Pancreas (tissue), 10 donors: ENCODE results near the gene SLIT3. TPM values are rescaled to one million over a fixed set of nuclear protein-coding genes. Genes with fewer than 3 reads are reported as not detected.

ENCODE experiments used
- ATAC-seq, 4 donors: fragments of 200-7000 bp; cut with Tn5 transposase; one replicate each; pipeline versions ENCODE4 v1.8.0 to v1.9.1; 2020; ENCODE audit warnings: mild to moderate bottlenecking in 4 of 4, moderate library complexity in 4 of 4
- DNase-seq, 6 donors: peaks; one replicate each; pipeline ENCODE4 v3.0.0-alpha.2; 2020
- FAIRE-seq: peaks from 2 replicates; lab custom pipeline; 2012; peaks lifted over from hg19 to GRCh38; lab: Jason Lieb, UNC
- H3K27ac ChIP-seq, 4 donors: fragments of 200-600 bp; sonication (generic); 1 replicate in 3 of 4; 2 replicates in 1 of 4; pipeline versions ENCODE4 v1.5.0 to v1.8.0; 2020
- H3K27me3 ChIP-seq, 4 donors: fragments of 200-600 bp; one replicate each; pipeline ENCODE4 v1.8.0; 2021
- H3K36me3 ChIP-seq, 3 donors: fragments of 200-600 bp; sonication (generic) in 1 of 3; one replicate each; pipeline versions ENCODE4 v1.5.0 to v1.8.0; 2020 to 2021
- H3K4me1 ChIP-seq, 3 donors: fragments of 200-600 bp; one replicate each; pipeline ENCODE4 v1.8.0; 2021
- H3K4me3 ChIP-seq, 4 donors: fragments of 200-600 bp; sonication (generic) in 2 of 4; one replicate each; pipeline versions ENCODE4 v1.5.0 to v1.8.0; 2020 to 2021
- H3K9me3 ChIP-seq, 4 donors: fragments of 200-600 bp; one replicate each; pipeline ENCODE4 v1.8.0; 2021
- CTCF ChIP-seq, 4 donors: fragments of 200-600 bp; sonication (generic) in 3 of 4; IDR thresholded peaks; one replicate each; pipeline versions ENCODE4 v1.5.0 to v1.8.0; 2021; ENCODE audit warnings: antibody characterized with exemption in 4 of 4
- WGBS, 2 donors: extraction: QIAGEN DNeasy Blood & Tissue Kit; methylation state at CpG; one replicate each; pipeline ENCODE4 v1.1.7; 2013; 5-methylcytosine and 5-hydroxymethylcytosine counted together
- intact Hi-C, 3 donors: fragments of 100-400 bp; cut with DNase I; formaldehyde crosslinking; loops; one replicate each; pipeline versions ENCODE4 v1.11.1 to v1.14.2; 2022
- polyA plus RNA-seq, 2 donors: library from polyadenylated mRNA; stranded (reverse); fragments of 200-250 nt; gene quantifications; one replicate each; pipeline ENCODE4 v1.2.3, GENCODE V29; 2013
- total RNA-seq, 6 donors: library from RNA; stranded (reverse); fragmentation: NEBNext Ultra II Directional in 4 of 6; extraction: Animal tissue kit (Norgen Biotek cat#: 25700) in 4 of 6; gene quantifications; one replicate each; pipeline versions ENCODE4 v1.2.1 to v1.2.4, GENCODE V29; 2021 to 2023
- donor health status: healthy with polysubstance abuse.
- donor health status: DM: no; HTN: no; CAD: no; lungs with moderate emphysema.
- donor health status: DM: no; HTN: no; CAD: no.
- donor health status: control.
- donor health status: control.
- donor health status: Bipolar disorder and iron deficiency.
- donor health status: DM: yes; HTN: yes; CAD: no.
- donor health status: DM: no; HTN: no; CAD: no.
- donor health status: DM: no; HTN: no; CAD: no.
- donor health status: DM: yes; HTN: yes; CAD: no.

SLIT3 gene
- total and polyA plus RNA-seq, 8 donors: 1.1 to 11.4 (median 2.1) TPM

- no peaks in the 10 kb centered on the region for H3K36me3 ChIP-seq
- no peak overlapping the region for H3K4me3 ChIP-seq
- H3K4me1 ChIP-seq: no peaks in the 10 kb centered on the region
- DNase-seq (peak in 1 of 6 donors; percentile 17), ATAC-seq (peak in 2 of 4 donors; percentile 50 to 59), FAIRE-seq (no peak)
- no peak overlapping the region for H3K27ac ChIP-seq
- H3K27me3 ChIP-seq: no peaks in the 10 kb centered on the region
- intact Hi-C loops: no loop called here
- WGBS, 2 donors: 39 to 51% methylated on average over 15 of the region's 15 CpGs
- no peak for TF ChIP-seq CTCF (IDR thresholded peaks at IDR 0.05)
- no peaks in the 10 kb centered on the region for H3K9me3 ChIP-seq
Observed at GRCh38 chr5:168793841-168794837, 506.8 kb downstream of the SLIT3 start.

- FAIRE-seq (no peak), ATAC-seq (no peak), DNase-seq (no peak)
- intact Hi-C loops: no loop called here
- TF ChIP-seq CTCF (IDR thresholded peaks at IDR 0.05): no peak
- H3K27ac ChIP-seq: no peak overlapping the region
- 69 to 82% methylated on average over 2 of the region's 2 CpGs for WGBS, 2 donors
- H3K36me3 ChIP-seq: no peaks in the 10 kb centered on the region
- no peaks in the 10 kb centered on the region for H3K27me3 ChIP-seq
- H3K9me3 ChIP-seq: no peaks in the 10 kb centered on the region
- H3K4me1 ChIP-seq: no peaks in the 10 kb centered on the region
- no peak overlapping the region for H3K4me3 ChIP-seq
Observed at GRCh38 chr5:168792678-168793077, 508.3 kb downstream of the SLIT3 start.

DNA sequence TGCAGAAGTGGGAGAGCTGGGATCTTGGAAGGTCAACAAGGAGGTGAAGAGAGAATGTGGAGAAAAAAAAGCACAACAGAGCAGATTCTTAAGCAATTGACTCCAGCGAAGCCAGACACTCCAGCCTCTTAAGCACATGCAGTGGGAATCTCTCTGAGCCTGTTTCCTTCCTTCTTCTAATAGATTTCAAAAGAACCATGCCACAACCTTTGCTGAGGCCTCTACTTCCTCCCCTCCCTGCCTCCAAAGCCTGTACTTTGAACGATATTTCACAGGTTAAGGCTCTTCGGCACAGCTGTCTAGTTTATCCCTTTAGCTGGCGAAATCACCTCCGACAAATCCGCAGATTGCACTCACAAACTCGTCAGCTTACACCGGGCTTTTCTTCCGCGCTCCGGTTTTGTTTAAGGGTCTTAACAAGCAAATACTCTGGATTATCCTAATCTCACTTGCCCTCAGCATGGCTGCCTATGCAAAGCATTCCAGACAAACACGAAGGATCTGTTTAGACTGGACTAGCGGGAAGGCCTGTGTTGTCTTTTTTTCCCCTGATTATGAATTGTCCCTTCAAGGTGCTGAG, 510.2 kb downstream of the SLIT3 start:
- FAIRE-seq (no peak), DNase-seq (no peak), ATAC-seq (no peak)
- intact Hi-C loops: no loop called here
- TF ChIP-seq CTCF (IDR thresholded peaks at IDR 0.05): no peak
- Histone ChIP-seq H3K9me3 (no peaks in the 10 kb centered on the region), H3K4me3 (no peak overlapping the region), H3K27ac (no peak overlapping the region), H3K27me3 (no peaks in the 10 kb centered on the region), H3K4me1 (no peaks in the 10 kb centered on the region), H3K36me3 (no peaks in the 10 kb centered on the region)
- WGBS, 2 donors: 75 to 83% methylated on average over 13 of the region's 13 CpGs

GRCh38 chr5:168790002-168790635, 510.8 kb downstream of the SLIT3 start:
- peak in 1 of 4 donors; percentile 30 for ATAC-seq
- no peaks in the 10 kb centered on the region for H3K36me3 ChIP-seq
- H3K27ac ChIP-seq: no peak overlapping the region
- H3K27me3 ChIP-seq: no peaks in the 10 kb centered on the region
- TF ChIP-seq CTCF (IDR thresholded peaks at IDR 0.05): no peak
- H3K4me3 ChIP-seq: no peak overlapping the region
- intact Hi-C loops: no loop called here
- DNase-seq: no peak
- H3K9me3 ChIP-seq: no peaks in the 10 kb centered on the region
- H3K4me1 ChIP-seq: no peaks in the 10 kb centered on the region
- no peak for FAIRE-seq
- 62 to 82% methylated on average over 5 of the region's 5 CpGs for WGBS, 2 donors
